HFFc6 (cell line): ENCODE results near the gene HERC4. TPM values are rescaled to one million over a fixed set of nuclear protein-coding genes. Genes with fewer than 3 reads are reported as not detected.

Experiments used
- DNase-seq: peaks from one replicate; pipeline ENCODE4 v3.0.0-alpha.2; 2018
- H3K27ac Mint-ChIP-seq: 2 replicates; pipeline ENCODE4 v1.8.0; 2020; ENCODE audit warnings: mild to moderate bottlenecking, mixed read lengths
- H3K27me3 Mint-ChIP-seq: 2 replicates; pipeline ENCODE4 v1.8.0; 2021; ENCODE audit warnings: mild to moderate bottlenecking, moderate library complexity, mixed read lengths; ENCODE audit not compliant: insufficient read depth
- H3K36me3 Mint-ChIP-seq: 2 replicates; pipeline ENCODE4 v1.8.0; 2021; ENCODE audit warnings: low read depth, mixed read lengths
- H3K4me1 Mint-ChIP-seq: 2 replicates; pipeline ENCODE4 v1.8.0; 2020; ENCODE audit warnings: low read depth, mixed read lengths
- H3K4me3 Mint-ChIP-seq: 2 replicates; pipeline ENCODE4 v1.8.0; 2020; ENCODE audit warnings: mild to moderate bottlenecking, moderate library complexity, mixed read lengths
- H3K9me3 Mint-ChIP-seq: 2 replicates; pipeline ENCODE4 v1.8.0; 2020; ENCODE audit warnings: mild to moderate bottlenecking, mixed read lengths
- CTCF ChIP-seq: fragments of 200-600 bp; sonication (generic); IDR thresholded peaks from 2 replicates; pipeline ENCODE4 v1.5.0; 2021; ENCODE audit warnings: antibody characterized with exemption, mild to moderate bottlenecking
- total RNA-seq, 6 experiments: library from RNA; stranded (reverse); fragmentation: NEBNext Ultra II Directional; extraction: Animal tissue kit (Norgen Biotek cat#: 25700); gene quantifications; 2 replicates in 1 of 6; 3 replicates in 5 of 6; pipeline ENCODE4 v1.2.3, GENCODE V29; 2021

HERC4 gene
- total RNA-seq, 6 experiments from 2014 or later, result 220 to 297 (median 279) TPM

DNA sequence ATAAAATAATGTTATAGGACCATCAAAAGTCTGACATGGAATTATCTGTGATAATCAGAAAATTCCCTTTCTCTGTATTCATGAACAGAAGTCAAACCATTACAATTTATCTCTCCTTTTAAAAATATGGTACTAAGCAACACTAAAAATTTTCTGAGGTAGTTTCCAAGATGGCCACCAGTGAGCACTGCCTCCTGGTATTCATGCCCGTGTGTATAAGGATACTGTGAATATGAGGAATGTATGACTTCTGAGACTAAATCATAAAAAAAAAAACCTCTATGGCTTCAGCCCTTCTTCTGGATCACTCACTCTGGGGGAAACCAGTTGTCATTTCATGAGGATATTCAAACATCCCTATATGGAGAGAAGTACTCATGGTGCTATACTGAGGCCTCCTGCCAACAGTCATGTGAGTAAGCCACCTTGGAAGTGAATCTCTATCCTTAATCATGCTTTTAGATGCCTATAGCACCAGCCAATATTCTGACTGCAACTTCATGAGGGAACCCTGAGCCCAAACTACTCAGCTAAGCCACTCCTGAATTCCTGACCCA, 149.6 kb downstream of the HERC4 start:
- H3K9me3 Mint-ChIP-seq, result no peaks in the 10 kb centered on the region
- H3K36me3 Mint-ChIP-seq, result peaks cover 65% of the 10 kb centered on the region
- H3K27ac Mint-ChIP-seq, result peak overlapping the region; percentile 83
- peaks cover 72% of the 10 kb centered on the region for H3K4me1 Mint-ChIP-seq
- peak; percentile 41 for TF ChIP-seq CTCF
- peak; percentile 80 for DNase-seq
- H3K27me3 Mint-ChIP-seq, result peaks cover 13% of the 10 kb centered on the region
- peak overlapping the region; percentile 54 for H3K4me3 Mint-ChIP-seq

- no peak overlapping the region for H3K4me3 Mint-ChIP-seq
These were observed 150.9 kb downstream of the HERC4 start for GRCh38 chr10:67924136-67924535.

DNA sequence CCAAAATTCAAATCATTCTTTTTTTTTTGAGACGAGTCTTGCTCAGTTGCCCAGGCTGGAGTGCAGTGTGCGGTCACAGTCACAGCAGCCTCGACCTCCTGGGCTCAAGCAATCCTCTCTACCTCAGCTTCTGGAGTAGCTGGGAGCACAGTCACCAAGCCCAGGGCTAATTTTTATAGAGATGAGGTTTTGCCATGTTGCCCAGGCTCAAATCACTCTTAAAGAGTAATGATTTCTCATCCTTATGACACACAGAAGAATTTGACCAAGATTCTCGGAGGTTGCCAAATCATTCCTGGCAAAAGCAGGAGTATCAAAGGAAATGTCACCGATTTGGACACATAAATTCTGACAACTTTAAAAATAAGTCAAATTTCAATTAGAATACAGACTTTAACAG, 151.5 kb downstream of the HERC4 start:
- Mint-ChIP-seq H3K36me3 (peaks cover 65% of the 10 kb centered on the region), H3K4me1 (peaks cover 80% of the 10 kb centered on the region), H3K27ac (peak overlapping the region; percentile 75), H3K27me3 (peaks cover 15% of the 10 kb centered on the region), H3K9me3 (no peaks in the 10 kb centered on the region), H3K4me3 (peak overlapping the region; percentile 41; the same call in 1 of the 2 replicates)
- no peak for TF ChIP-seq CTCF
- DNase-seq, result peak; percentile 73

More at GRCh38 chr10:67924136-67924535, 150.9 kb downstream of the HERC4 start:
- DNase-seq, result no peak
- H3K27me3 Mint-ChIP-seq, result peaks cover 17% of the 10 kb centered on the region
- no peaks in the 10 kb centered on the region for H3K9me3 Mint-ChIP-seq
- no peak for TF ChIP-seq CTCF
- peaks cover 67% of the 10 kb centered on the region for H3K36me3 Mint-ChIP-seq
- H3K4me1 Mint-ChIP-seq, result peaks cover 81% of the 10 kb centered on the region
- H3K27ac Mint-ChIP-seq, result peak overlapping the region; percentile 75; the same call in 1 of the 2 replicates

GRCh38 chr10:67921065-67921464, 154.0 kb downstream of the HERC4 start:
- DNase-seq, result no peak
- H3K36me3 Mint-ChIP-seq, result peaks cover 62% of the 10 kb centered on the region
- H3K4me1 Mint-ChIP-seq, result peaks cover 59% of the 10 kb centered on the region
- TF ChIP-seq CTCF, result no peak
- H3K27ac Mint-ChIP-seq, result peak overlapping the region; percentile 52
- no peaks in the 10 kb centered on the region for H3K9me3 Mint-ChIP-seq
- peaks cover 13% of the 10 kb centered on the region for H3K27me3 Mint-ChIP-seq
- H3K4me3 Mint-ChIP-seq, result no peak overlapping the region

GRCh38 chr10:67917679-67918078, 157.4 kb downstream of the HERC4 start:
- Mint-ChIP-seq H3K4me3 (no peak overlapping the region), H3K27ac (peak overlapping the region; percentile 69), H3K36me3 (peaks cover 51% of the 10 kb centered on the region), H3K4me1 (peaks cover 38% of the 10 kb centered on the region), H3K9me3 (no peaks in the 10 kb centered on the region; the same call in 1 of the 2 replicates), H3K27me3 (peaks cover 15% of the 10 kb centered on the region)
- TF ChIP-seq CTCF, result no peak
- DNase-seq, result no peak
